Activated B cell treated with CpG ODN at 0.5 μM for 24 hours (primary cell): Measurements from ENCODE around the gene TCAP. TPM values are rescaled to one million over a fixed set of nuclear protein-coding genes. Genes with fewer than 3 reads are reported as not detected.
A peak's percentile ranks its signal among the peaks of the same experiment; 100 is the strongest.

ENCODE experiments used
- ATAC-seq: fragments of 200-7000 bp; cut with Tn5 transposase; one replicate; pipeline ENCODE4 v1.10.0; 2021; ENCODE audit warnings: low read depth, mild to moderate bottlenecking, moderate library complexity
- CTCF ChIA-PET: fragments of 350-600 bp; sonication (Branson Sonifier 250); formaldehyde crosslinking; loops from one replicate; lab custom pipeline; 2021; ENCODE audit warnings: antibody characterized with exemption; lab: Charles Lee
- POLR2A ChIA-PET: fragments of 350-600 bp; sonication (Branson Sonifier 250); formaldehyde crosslinking; loops from one replicate; lab custom pipeline; 2021; ENCODE audit warnings: antibody characterized with exemption; lab: Charles Lee
- DNase-seq: peaks from one replicate; pipeline ENCODE4 v3.0.0; 2022
- H3K27ac Mint-ChIP-seq: one replicate; pipeline ENCODE4 v1.8.0; 2020; ENCODE audit warnings: mixed read lengths
- H3K27me3 Mint-ChIP-seq: one replicate; pipeline ENCODE4 v1.8.0; 2021; ENCODE audit warnings: mixed read lengths
- H3K36me3 Mint-ChIP-seq: one replicate; pipeline ENCODE4 v1.8.0; 2021; ENCODE audit warnings: low read depth, mixed read lengths
- H3K4me1 Mint-ChIP-seq: one replicate; pipeline ENCODE4 v1.8.0; 2021; ENCODE audit warnings: mixed read lengths
- H3K4me3 Mint-ChIP-seq: one replicate; pipeline ENCODE4 v1.8.0; 2020; ENCODE audit warnings: mild to moderate bottlenecking, mixed read lengths
- H3K9me3 Mint-ChIP-seq: one replicate; pipeline ENCODE4 v1.8.0; 2020; ENCODE audit warnings: mixed read lengths
- CTCF ChIP-seq: fragments of 200-600 bp; IDR thresholded peaks from one replicate; pipeline ENCODE4 v1.8.0; 2022; ENCODE audit warnings: antibody characterized with exemption, mild to moderate bottlenecking
- intact Hi-C: fragments of 100-400 bp; cut with micrococcal nuclease; formaldehyde crosslinking; loops from one replicate; pipeline ENCODE4 v1.15.1; 2024
- total RNA-seq: library from RNA; stranded (reverse); gene quantifications from 2 replicates; pipeline ENCODE4 v1.2.3, GENCODE V29; 2022

TCAP gene
- total RNA-seq, 1 donor from 2014 or later: 2.3 TPM

DNA sequence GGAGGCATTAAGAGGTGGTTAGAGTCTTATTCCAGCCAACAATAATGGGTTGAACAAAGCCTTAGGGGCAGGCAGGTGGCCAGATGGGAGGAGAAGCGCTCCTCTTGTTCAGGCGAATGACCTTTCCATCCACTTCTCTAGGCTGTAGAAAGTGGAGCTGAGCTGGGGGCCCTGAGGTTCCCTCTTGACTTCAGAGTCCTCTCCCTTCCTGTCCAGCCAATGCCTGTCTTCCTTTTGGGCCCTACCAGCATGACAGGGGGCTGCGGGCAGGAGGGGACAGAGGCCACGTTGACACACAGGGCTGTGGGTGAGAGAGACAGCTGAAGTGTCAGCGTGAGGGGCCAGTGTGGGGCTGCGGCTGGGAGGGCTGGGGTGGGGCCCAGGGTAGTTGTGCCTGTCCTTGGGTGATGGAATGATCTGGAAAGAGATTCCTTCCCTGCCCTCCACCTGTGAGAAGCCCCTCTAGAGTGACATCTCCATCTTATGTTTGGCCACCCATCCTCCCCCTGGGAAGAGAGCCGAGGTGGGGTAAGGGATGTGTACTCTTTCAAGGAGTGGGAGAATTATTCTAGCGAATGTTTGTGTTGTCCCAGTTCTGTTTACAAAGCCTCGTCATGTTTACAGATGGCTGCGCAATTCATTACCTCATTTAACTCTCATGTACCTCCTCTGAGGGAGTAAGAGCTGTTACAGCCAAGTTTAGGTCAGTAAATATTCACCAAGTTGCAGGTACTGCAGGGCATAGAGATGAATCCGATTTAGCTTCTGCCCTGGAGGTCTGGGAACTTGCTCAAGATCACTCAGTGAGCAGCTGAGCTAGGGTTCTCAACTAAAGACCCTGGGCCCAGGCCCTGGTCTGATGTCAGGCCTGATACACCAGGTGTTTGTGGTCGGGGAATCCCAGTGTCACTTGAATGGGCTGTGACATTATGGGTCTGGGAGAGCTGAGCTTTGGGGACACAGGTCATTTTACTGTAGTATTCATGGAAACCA, 38.0 kb downstream of the TCAP start:
- POLR2A ChIA-PET: interaction anchor here (0.6 kb wide), 2 partner anchors 27 to 88 kb away, joined by 3 read pairs; no protein-coding TSS in a partner anchor
- CTCF ChIA-PET: no interaction called here

GRCh38 chr17:39703913-39704312, 38.8 kb downstream of the TCAP start:
- H3K9me3 Mint-ChIP-seq: no peaks in the 10 kb centered on the region

More for the DNA sequence above, 38.0 kb downstream of the TCAP start:
- no peak for DNase-seq
- Mint-ChIP-seq H3K9me3 (no peaks in the 10 kb centered on the region), H3K4me1 (peaks cover 22% of the 10 kb centered on the region), H3K4me3 (no peak overlapping the region), H3K27me3 (peaks cover 27% of the 10 kb centered on the region), H3K36me3 (no peaks in the 10 kb centered on the region), H3K27ac (no peak overlapping the region)
- TF ChIP-seq CTCF: no peak
- intact Hi-C loops: no loop called here
- ATAC-seq: peak; percentile 28

DNA sequence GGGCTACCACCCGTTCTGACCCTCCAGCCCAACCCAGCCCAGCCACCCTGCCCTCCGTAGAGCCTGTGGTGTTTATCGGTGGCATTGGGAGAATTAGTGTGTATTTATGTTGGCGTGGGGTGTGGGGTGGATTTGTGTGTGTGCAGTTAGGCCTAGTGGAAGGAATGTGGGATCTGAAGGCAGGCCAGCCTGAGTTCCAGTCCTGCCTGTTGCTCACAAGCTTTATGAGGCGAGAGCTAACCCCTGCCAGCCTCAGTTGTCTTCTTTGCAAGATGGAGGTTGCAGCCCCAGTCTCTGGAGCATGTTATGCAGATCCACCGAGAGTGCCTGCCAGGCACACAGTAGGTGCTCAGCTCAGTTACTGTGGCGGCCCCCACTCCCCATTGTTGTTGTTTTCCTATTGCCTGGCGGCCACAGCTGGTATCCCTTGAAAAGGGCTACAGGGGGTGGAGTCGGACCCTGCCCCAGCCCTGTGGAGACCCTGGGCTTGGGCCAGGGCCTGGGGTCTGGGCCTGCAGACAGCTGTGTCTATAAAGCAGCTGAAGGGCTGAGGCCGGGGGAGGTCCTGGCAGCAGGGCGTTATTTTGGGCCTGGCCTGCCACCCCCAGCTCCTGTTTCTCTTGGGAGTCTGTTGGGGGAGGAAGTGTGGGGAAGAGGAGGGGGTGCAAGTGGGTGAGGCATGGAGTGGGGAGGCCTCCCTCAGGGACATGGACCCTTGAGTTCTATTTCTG, 39.8 kb downstream of the TCAP start:
- DNase-seq (no peak), ATAC-seq (no peak)
- POLR2A ChIA-PET: interaction anchor here (0.6 kb wide), 4 partner anchors 9 to 836 kb away, joined by 3 to 4 read pairs (median 4); no protein-coding TSS in a partner anchor
- CTCF ChIA-PET: no interaction called here
- no peak for TF ChIP-seq CTCF
- no peak overlapping the region for H3K4me3 Mint-ChIP-seq
- H3K9me3 Mint-ChIP-seq: no peaks in the 10 kb centered on the region
- H3K27ac Mint-ChIP-seq: no peak overlapping the region
- intact Hi-C loops: no loop called here
- no peaks in the 10 kb centered on the region for H3K36me3 Mint-ChIP-seq
- peaks cover 16% of the 10 kb centered on the region for H3K27me3 Mint-ChIP-seq
- peaks cover 23% of the 10 kb centered on the region for H3K4me1 Mint-ChIP-seq

More at GRCh38 chr17:39703913-39704312, 38.8 kb downstream of the TCAP start:
- intact Hi-C loops: no loop called here
- ATAC-seq: no peak
- Mint-ChIP-seq H3K27ac (no peak overlapping the region), H3K36me3 (no peaks in the 10 kb centered on the region), H3K4me1 (peaks cover 22% of the 10 kb centered on the region), H3K4me3 (no peak overlapping the region), H3K27me3 (peaks cover 26% of the 10 kb centered on the region)
- POLR2A ChIA-PET: no interaction called here
- no peak for DNase-seq
- CTCF ChIA-PET: no interaction called here
- TF ChIP-seq CTCF: no peak

- no peaks in the 10 kb centered on the region for H3K9me3 Mint-ChIP-seq
- H3K4me1 Mint-ChIP-seq: peaks cover 19% of the 10 kb centered on the region
- ChIA-PET POLR2A (no interaction called here), CTCF (no interaction called here)
- DNase-seq (no peak), ATAC-seq (no peak)
- intact Hi-C loops: no loop called here
- peaks cover 12% of the 10 kb centered on the region for H3K27me3 Mint-ChIP-seq
- H3K36me3 Mint-ChIP-seq: no peaks in the 10 kb centered on the region
- no peak overlapping the region for H3K27ac Mint-ChIP-seq
- no peak for TF ChIP-seq CTCF
- H3K4me3 Mint-ChIP-seq: no peak overlapping the region
Measured at GRCh38 chr17:39705786-39706348, 40.7 kb downstream of the TCAP start.
